IMR-90 (cell line): Measurements from ENCODE around the gene GTF2A1. TPM values are rescaled to one million over a fixed set of nuclear protein-coding genes. Genes with fewer than 3 reads are reported as not detected.
"Not testable (repeated sequence)": the region's sequence is repeated elsewhere in the genome, so short reads cannot be mapped to it uniquely, and the experiment has no call there.

Experiments
- ATAC-seq: fragments of 200-7000 bp; cut with Tn5 transposase; 2 replicates; pipeline ENCODE4 v1.9.1; 2020; ENCODE audit warnings: low read depth, mild to moderate bottlenecking, moderate library complexity
- BruUV-seq: library from RNA; stranded (reverse); fragments of 400-500 nt; replicated peaks from 2 replicates; lab custom pipeline; 2021; lab: Mats Ljungman, UMichigan
- CTCF ChIA-PET: fragments of 300-600 bp; formaldehyde crosslinking; extraction: SDS; loops from one replicate; lab custom pipeline; 2021; ENCODE audit warnings: antibody characterized with exemption; lab: Yijun Ruan, JAX
- POLR2A ChIA-PET: fragments of 300-600 bp; sonication (Branson Sonifier 250); formaldehyde crosslinking; loops from one replicate; lab custom pipeline; 2022; ENCODE audit warnings: antibody characterized with exemption; ENCODE audit not compliant: unreplicated experiment; lab: Charles Lee
- DNase-seq: peaks from one replicate; pipeline ENCODE4 v3.0.0; 2013
- H2AFZ ChIP-seq: replicated peaks from 2 replicates; pipeline ENCODE3; 2013; ENCODE audit warnings: low read length, mild to moderate bottlenecking; ENCODE audit not compliant: poor library complexity
- H2AK5ac ChIP-seq: 2 replicates; pipeline ENCODE4 v1.6.1; 2013; ENCODE audit warnings: low read depth, low read length, inconsistent platforms
- H2AK9ac ChIP-seq: replicated peaks from 2 replicates; pipeline ENCODE3; 2013; ENCODE audit warnings: mild to moderate bottlenecking, low read depth, low read length, moderate library complexity; ENCODE audit not compliant: poor library complexity
- H2BK120ac ChIP-seq: 2 replicates; pipeline ENCODE4 v1.6.1; 2013; ENCODE audit warnings: low read depth, low read length, inconsistent platforms
- H2BK15ac ChIP-seq: 3 replicates; pipeline ENCODE4 v1.6.1; 2013; ENCODE audit warnings: low read depth, low read length, inconsistent platforms
- H2BK20ac ChIP-seq: 2 replicates; pipeline ENCODE4 v1.6.1; 2013; ENCODE audit warnings: low read depth, mild to moderate bottlenecking, inconsistent platforms, low read length, moderate library complexity
- H2BK5ac ChIP-seq: 2 replicates; pipeline ENCODE4 v1.6.1; 2013; ENCODE audit warnings: mild to moderate bottlenecking, low read depth, low read length, inconsistent platforms; ENCODE audit not compliant: poor library complexity, severe bottlenecking
- H3K14ac ChIP-seq: replicated peaks from 2 replicates; pipeline ENCODE4 v1.6.1; 2013; ENCODE audit warnings: low read depth, low read length, inconsistent platforms
- H3K18ac ChIP-seq: 2 replicates; pipeline ENCODE4 v1.6.1; 2013; ENCODE audit warnings: low read depth, low read length, control low read depth
- H3K23ac ChIP-seq: 2 replicates; pipeline ENCODE4 v1.6.1; 2013; ENCODE audit warnings: low read depth, low read length, inconsistent platforms
- H3K27ac ChIP-seq: 2 replicates; pipeline ENCODE4 v1.5.1; 2013; ENCODE audit warnings: mild to moderate bottlenecking, control low read depth, low read length; ENCODE audit not compliant: insufficient read depth
- H3K27me3 ChIP-seq: 2 replicates; pipeline ENCODE4 v1.6.1; 2013; ENCODE audit warnings: low read length; ENCODE audit not compliant: control insufficient read depth, insufficient read depth
- H3K36me3 ChIP-seq: 2 replicates; pipeline ENCODE4 v1.6.1; 2013; ENCODE audit warnings: low read length, mixed read lengths; ENCODE audit not compliant: control insufficient read depth, insufficient read depth
- H3K4ac ChIP-seq: 2 replicates; pipeline ENCODE4 v1.6.1; 2013; ENCODE audit warnings: low read depth, low read length, inconsistent platforms
- H3K4me1 ChIP-seq: 2 replicates; pipeline ENCODE4 v1.6.1; 2013; ENCODE audit warnings: low read length, mixed read lengths; ENCODE audit not compliant: control insufficient read depth, insufficient read depth
- H3K4me2 ChIP-seq: 2 replicates; pipeline ENCODE4 v1.6.1; 2013; ENCODE audit warnings: low read depth, mild to moderate bottlenecking, control low read depth, low read length, moderate library complexity
- H3K4me3 ChIP-seq: 2 replicates; pipeline ENCODE4 v1.5.1; 2013; ENCODE audit warnings: low read depth, mild to moderate bottlenecking, control low read depth, low read length, moderate library complexity; ENCODE audit not compliant: insufficient read depth
- H3K56ac ChIP-seq: 2 replicates; pipeline ENCODE4 v1.6.1; 2013; ENCODE audit warnings: low read length, inconsistent platforms; ENCODE audit not compliant: insufficient read depth; ENCODE audit errors: extremely low read depth
- H3K79me1 ChIP-seq, 2 experiments: 2 replicates each; pipeline ENCODE4 v1.6.1; 2013; ENCODE audit warnings: low read length in 2 of 2, inconsistent platforms in 1 of 2, low read depth in 1 of 2
- H3K9ac ChIP-seq: 2 replicates; pipeline ENCODE4 v1.6.1; 2013; ENCODE audit warnings: low read depth, low read length, control low read depth
- H3K9me1 ChIP-seq: 2 replicates; pipeline ENCODE4 v1.6.1; 2013; ENCODE audit warnings: low read length, inconsistent platforms; ENCODE audit not compliant: insufficient read depth
- H3K9me3 ChIP-seq: 2 replicates; pipeline ENCODE4 v1.6.1; 2013; ENCODE audit warnings: low read length; ENCODE audit not compliant: control insufficient read depth, insufficient read depth
- H4K20me1 ChIP-seq: 2 replicates; pipeline ENCODE4 v1.6.1; 2013; ENCODE audit warnings: low read length, inconsistent platforms; ENCODE audit not compliant: insufficient read depth
- H4K5ac ChIP-seq: 2 replicates; pipeline ENCODE4 v1.6.1; 2013; ENCODE audit warnings: mild to moderate bottlenecking, low read depth, low read length, control low read depth
- H4K8ac ChIP-seq, 2 experiments: 2 replicates each; pipeline ENCODE4 v1.6.1; 2013; ENCODE audit warnings: low read depth in 2 of 2, low read length in 2 of 2, control low read depth in 1 of 2, inconsistent platforms in 1 of 2
- H4K91ac ChIP-seq: 2 replicates; pipeline ENCODE4 v1.6.1; 2013; ENCODE audit warnings: low read depth, low read length, inconsistent platforms; ENCODE audit not compliant: insufficient read depth
- CHD1 ChIP-seq: IDR thresholded peaks from 2 replicates; pipeline ENCODE4 v1.6.1; 2012; ENCODE audit warnings: low read depth, low read length, improper control_type of control experiment
- FOS ChIP-seq: fragments of 150-350 bp; IDR thresholded peaks from 2 replicates; pipeline ENCODE4 v1.6.1; 2016; ENCODE audit warnings: low read depth, low read length
- MAFK ChIP-seq: IDR thresholded peaks from 2 replicates; pipeline ENCODE4 v1.6.1; 2012; ENCODE audit warnings: low read depth, low read length, improper control_type of control experiment
- WGBS, 2 experiments: methylation state at CpG; one replicate each; pipeline versions ENCODE4 v1.1.5 to v1.1.7; 2013; ENCODE audit warnings: missing lambda C conversion rate in 2 of 2; ENCODE audit not compliant: insufficient read length in 1 of 2; ENCODE audit errors: extremely low coverage in 2 of 2; 5-methylcytosine and 5-hydroxymethylcytosine counted together
- dilution Hi-C: fragments of 300-500 bp; cut with HindIII; formaldehyde crosslinking; loops from one replicate; pipeline ENCODE4 v1.14.3; 2018; ENCODE audit warnings: low sequenced_read_pairs; ENCODE audit not compliant: unreplicated experiment
- in situ Hi-C: fragments of 300-500 bp; cut with MboI; formaldehyde crosslinking; loops from 3 replicates; pipeline ENCODE4 v1.14.3; 2019; ENCODE audit warnings: low sequenced_read_pairs, inconsistent platforms, mixed read lengths
- intact Hi-C: fragments of 100-400 bp; cut with micrococcal nuclease; formaldehyde crosslinking; loops from 2 replicates; pipeline ENCODE4 v1.10.0; 2022
- polyA plus RNA-seq, 3 experiments: library from polyadenylated mRNA; depleted of rRNA; stranded (reverse); fragments of >200 nt; gene quantifications; 2 replicates each; pipeline ENCODE4 v1.2.3, GENCODE V29; 2012; ENCODE audit warnings: low replicate concordance in 1 of 3
- total RNA-seq: library from RNA; depleted of rRNA; stranded (reverse); fragments of >200 nt; gene quantifications from 2 replicates; pipeline ENCODE4 v1.2.3, GENCODE V29; 2012

Gene GTF2A1
- total and polyA plus RNA-seq, 2 of the 4 experiments (the other 2 are of a cell fraction), result 16.0 to 60.4 TPM

DNA sequence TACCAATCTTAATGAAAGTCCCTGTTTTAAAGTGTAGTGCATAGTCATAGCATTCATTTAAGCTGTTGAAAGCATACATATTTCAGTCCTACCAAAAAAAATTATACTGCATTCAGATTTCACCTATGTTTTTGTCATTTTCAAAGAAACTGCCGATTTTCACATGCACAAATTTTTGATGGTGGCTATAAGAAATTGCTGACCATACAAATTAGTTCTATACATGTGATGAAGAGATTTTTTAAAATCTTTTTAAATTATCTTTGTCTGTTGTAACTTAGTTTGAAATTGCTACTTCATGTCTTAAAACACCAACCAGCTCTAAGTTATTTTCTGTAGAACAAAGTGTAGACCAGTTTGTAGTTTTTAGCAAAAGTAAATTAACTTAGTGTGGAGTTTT lies 3.5 kb upstream of the GTF2A1 start:
- no peak overlapping the region for H3K18ac ChIP-seq
- no peaks in the 10 kb centered on the region for H3K27me3 ChIP-seq
- H3K79me1 ChIP-seq, result no peaks in the 10 kb centered on the region
- H4K8ac ChIP-seq, result no peak overlapping the region
- no peak overlapping the region for H3K23ac ChIP-seq
- DNase-seq, result no peak
- no peaks in the 10 kb centered on the region for H4K20me1 ChIP-seq
- WGBS, 2 experiments, result no CpG with 5 or more reads among the region's 1 CpG
- H3K56ac ChIP-seq, result no peak overlapping the region
- in situ Hi-C loops, result no loop called here
- no peaks in the 10 kb centered on the region for H3K9me3 ChIP-seq
- no peaks in the 10 kb centered on the region for H3K9me1 ChIP-seq
- ChIA-PET CTCF (no interaction called here), POLR2A (no interaction called here)
- H3K4me1 ChIP-seq, result no peaks in the 10 kb centered on the region; the same call in 1 of the 2 replicates
- no peak overlapping the region for H4K91ac ChIP-seq
- no peak overlapping the region for H2BK20ac ChIP-seq
- H2AK9ac ChIP-seq, result no peak overlapping the region
- no peak overlapping the region for H2AFZ ChIP-seq
- H4K5ac ChIP-seq, result no peak overlapping the region
- H3K4me3 ChIP-seq, result no peak overlapping the region
- ATAC-seq, result no peak
- intact Hi-C loops, result no loop called here
- TF ChIP-seq CHD1, result no peak
- TF ChIP-seq MAFK, result peak; percentile 92
- no peak for TF ChIP-seq FOS
- H2BK15ac ChIP-seq, result no peak overlapping the region
- dilution Hi-C loops, result no loop called here
- H3K36me3 ChIP-seq, result no peaks in the 10 kb centered on the region
- H3K4ac ChIP-seq, result no peak overlapping the region
- no TSS peak for BruUV-seq
- H3K4me2 ChIP-seq, result no peak overlapping the region
- H2BK120ac ChIP-seq, result no peak overlapping the region
- H3K9ac ChIP-seq, result no peak overlapping the region
- H3K27ac ChIP-seq, result no peak overlapping the region
- no peak overlapping the region for H2BK5ac ChIP-seq
- no peak overlapping the region for H3K14ac ChIP-seq
- H2AK5ac ChIP-seq, result no peak overlapping the region

DNA sequence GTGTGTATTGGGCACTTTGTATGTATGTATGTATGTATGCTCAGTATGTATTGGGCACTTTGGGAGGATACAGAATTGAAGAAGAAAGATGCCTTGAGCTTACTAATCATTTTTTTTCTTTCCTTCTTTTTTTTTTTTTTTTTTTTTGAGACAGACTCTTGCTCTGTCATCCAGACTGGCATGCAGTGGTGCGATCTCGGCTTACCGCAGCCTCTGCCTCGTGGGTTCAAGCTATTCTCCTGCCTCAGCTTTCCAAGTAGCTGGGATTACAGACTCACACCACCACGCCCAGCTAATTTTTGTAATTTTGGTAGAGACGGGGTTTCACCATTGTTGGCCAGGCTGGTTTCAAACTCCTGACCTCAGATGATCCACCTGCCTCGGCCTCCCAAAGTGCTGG lies 3.0 kb upstream of the GTF2A1 start:
- H3K4me3 ChIP-seq, H3K18ac ChIP-seq, H4K91ac ChIP-seq, H2BK5ac ChIP-seq, H3K56ac ChIP-seq, H4K8ac ChIP-seq, H3K9ac ChIP-seq, H3K4me2 ChIP-seq, H3K9me1 ChIP-seq, H3K9me3 ChIP-seq, H3K23ac ChIP-seq, H2BK120ac ChIP-seq, H4K5ac ChIP-seq, H3K4ac ChIP-seq, ATAC-seq, H3K14ac ChIP-seq, DNase-seq, H2BK20ac ChIP-seq, BruUV-seq, H3K27ac ChIP-seq, H3K27me3 ChIP-seq, H3K4me1 ChIP-seq, H2AK5ac ChIP-seq, intact Hi-C loops, dilution Hi-C loops, in situ Hi-C loops, H2AFZ ChIP-seq, H3K79me1 ChIP-seq, H2AK9ac ChIP-seq, H3K36me3 ChIP-seq, POLR2A ChIA-PET, H4K20me1 ChIP-seq, H2BK15ac ChIP-seq: not testable (repeated sequence)
- WGBS, 2 experiments, result no CpG with 5 or more reads among the region's 7 CpGs
- CTCF ChIA-PET, result interaction anchor here (0.6 kb wide), 1 partner anchor 121 kb away, joined by 3 read pairs; no protein-coding TSS in a partner anchor
